ENCODE data around the gene DYRK4.
A peak's percentile ranks its signal among the peaks of the same experiment; 100 is the strongest.
"Not testable (repeated sequence)": the region's sequence is repeated elsewhere in the genome, so short reads cannot be mapped to it uniquely, and the experiment has no call there.

The DYRK4 gene, protein sequence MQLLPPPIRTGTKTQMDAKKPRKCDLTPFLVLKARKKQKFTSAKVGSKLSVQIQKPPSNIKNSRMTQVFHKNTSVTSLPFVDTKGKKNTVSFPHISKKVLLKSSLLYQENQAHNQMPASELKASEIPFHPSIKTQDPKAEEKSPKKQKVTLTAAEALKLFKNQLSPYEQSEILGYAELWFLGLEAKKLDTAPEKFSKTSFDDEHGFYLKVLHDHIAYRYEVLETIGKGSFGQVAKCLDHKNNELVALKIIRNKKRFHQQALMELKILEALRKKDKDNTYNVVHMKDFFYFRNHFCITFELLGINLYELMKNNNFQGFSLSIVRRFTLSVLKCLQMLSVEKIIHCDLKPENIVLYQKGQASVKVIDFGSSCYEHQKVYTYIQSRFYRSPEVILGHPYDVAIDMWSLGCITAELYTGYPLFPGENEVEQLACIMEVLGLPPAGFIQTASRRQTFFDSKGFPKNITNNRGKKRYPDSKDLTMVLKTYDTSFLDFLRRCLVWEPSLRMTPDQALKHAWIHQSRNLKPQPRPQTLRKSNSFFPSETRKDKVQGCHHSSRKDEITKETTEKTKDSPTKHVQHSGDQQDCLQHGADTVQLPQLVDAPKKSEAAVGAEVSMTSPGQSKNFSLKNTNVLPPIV

DNA sequence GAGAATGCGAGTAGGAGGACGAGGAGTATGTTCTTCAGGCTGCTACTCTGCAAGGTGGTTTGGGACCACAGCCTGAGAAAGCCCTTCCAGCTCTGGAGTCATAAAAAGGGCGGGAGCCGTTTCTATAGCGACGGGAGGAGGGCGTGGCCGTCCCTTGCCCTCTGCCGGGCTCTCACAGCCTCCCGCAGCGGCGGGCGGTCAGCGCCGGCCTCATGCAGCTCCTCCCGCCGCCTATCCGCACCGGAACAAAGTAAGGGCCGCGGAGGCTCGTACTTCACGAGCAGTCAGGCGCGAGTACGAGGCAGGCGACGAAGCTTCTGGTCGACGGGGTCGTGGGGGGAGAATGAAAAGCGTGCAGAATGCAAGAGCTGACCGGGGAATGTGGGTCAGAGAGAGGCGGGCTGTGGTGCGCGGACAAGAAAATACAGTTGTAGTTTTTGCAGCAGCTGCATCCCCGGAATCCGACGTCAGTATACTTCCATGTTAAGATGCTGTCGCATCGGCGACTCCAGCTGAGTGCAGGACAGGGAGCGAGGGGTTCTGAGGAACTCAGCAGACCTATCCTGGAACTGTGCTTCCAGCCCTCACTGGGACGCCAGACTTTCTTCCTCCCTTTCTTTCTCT, at the start of gene DYRK4:
Gene DYRK4, plus strand, starts transcription at position 175 of the 624 bp plus-strand sequence. Its CDS starts 38 bp downstream, at position 213.
- DNase-seq, result no peak

DNA sequence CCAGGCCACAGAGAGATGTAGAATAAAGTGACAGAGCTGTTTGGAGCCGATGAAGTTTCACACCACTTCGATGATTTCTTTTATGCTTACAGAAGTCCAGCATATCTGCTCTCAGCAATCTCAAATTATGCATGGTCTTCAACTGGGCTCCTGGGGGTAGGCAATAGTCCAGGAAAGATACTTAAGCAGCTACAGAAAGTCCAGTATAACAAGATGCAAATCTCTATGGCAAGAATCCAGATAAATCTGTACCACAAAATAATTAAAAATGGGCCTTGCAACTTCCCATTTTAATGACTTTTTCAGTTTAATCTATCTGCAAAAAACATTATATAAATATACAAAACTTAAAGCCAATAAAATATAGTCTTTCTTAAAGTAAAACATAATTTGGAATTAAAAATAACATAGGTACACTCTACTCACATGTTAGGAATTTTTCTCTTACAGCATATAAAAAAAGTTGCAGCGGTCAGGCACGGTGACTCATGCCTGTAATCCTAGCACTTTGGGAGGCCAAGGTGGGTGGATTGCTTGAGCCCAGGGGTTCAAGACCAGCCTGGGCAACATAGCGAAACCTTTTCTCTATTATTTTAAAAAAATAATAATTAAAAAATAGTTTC, 43.8 kb upstream of the DYRK4 start:
- DNase-seq, result no peak

DNA sequence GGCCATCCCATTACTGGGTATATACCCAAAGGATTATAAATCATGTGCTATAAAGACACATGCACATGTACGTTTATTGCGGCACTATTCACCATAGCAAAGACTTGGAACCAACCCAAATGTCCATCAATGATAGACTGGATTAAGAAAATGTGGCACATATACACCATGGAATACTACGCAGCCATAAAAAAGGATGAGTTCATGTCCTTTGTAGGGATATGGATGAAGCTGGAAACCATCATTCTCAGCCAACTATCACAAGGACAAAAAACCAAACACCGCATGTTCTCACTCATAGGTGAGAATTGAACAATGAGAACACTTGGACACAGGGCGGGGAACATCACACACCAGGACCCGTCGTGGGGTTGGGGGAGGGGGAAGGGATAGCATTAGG, 38.6 kb upstream of the DYRK4 start:
- not testable (repeated sequence) for DNase-seq

DNA sequence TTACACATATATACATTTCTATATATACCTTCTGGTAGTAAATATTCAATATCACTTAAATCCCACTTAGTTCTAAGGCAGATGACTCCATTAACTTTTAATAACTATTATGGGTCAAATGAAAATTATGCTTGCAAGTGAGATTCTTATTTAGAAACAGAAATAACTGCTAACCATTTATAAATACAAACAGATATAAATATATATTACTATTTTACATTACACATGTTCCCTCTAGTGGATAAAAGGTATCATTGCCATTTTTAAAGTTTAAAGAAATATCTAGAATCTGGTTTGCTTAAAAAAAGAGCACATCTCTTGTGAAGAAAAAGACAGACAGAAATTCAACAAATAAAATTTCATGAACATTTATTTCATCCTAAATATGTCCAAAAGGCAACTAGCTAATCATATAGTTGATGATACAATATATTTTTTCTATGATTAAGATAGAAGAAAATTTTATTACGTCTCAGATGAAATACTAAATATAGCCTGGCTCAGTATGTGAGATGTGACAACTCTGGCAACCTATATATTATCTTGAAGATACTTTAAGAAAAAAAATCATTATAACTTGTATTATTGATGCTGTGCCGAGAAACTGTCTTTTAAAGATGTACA, 35.0 kb upstream of the DYRK4 start:
- peak; percentile 6 for DNase-seq

DNA sequence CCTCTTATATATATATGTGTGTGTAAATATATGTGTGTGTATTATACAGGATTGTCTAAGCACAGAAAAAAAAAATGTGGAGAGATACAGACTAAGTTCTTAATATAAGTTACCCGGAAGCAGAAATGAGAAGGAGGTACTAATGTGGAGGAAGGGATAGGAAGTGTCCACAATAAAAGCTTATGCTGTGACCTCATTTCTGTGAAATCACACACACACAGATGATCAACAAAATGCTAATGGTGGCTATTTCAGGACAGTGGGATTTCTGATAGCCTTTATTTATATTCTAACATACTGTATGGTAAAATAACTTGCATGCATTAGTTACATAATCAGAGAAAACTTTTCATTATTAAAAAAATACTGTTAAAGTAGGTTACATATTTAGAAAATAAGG, 31.8 kb upstream of the DYRK4 start:
- DNase-seq, result no peak

DNA sequence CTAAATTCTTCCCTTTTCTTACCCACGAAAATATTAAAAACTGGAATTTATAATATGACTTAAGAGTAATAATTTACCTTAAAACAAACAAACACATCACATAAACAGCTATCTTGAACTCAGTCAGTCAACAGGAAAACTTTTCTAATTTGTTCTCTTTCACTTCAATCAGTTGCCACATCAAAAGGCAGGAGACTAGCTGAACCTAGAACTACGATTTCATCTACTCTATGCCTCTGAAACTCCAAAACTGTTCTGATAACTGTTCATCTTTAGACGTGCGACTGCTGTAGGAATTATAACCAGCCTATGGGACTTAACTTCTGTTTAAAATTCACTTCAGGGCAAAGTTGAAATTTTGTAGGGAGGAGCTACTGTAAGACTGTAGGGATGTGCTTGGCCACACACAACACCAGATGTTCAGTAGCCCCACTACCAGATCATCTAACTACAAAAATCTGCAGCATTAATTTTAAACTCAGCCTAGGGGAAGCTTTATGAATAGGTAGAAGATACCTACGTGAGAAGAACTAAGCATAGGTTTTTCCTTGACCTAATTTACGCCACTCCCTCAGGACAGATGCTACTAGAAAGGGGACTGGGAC, 30.9 kb upstream of the DYRK4 start:
- peak; percentile 11 for DNase-seq

DNA sequence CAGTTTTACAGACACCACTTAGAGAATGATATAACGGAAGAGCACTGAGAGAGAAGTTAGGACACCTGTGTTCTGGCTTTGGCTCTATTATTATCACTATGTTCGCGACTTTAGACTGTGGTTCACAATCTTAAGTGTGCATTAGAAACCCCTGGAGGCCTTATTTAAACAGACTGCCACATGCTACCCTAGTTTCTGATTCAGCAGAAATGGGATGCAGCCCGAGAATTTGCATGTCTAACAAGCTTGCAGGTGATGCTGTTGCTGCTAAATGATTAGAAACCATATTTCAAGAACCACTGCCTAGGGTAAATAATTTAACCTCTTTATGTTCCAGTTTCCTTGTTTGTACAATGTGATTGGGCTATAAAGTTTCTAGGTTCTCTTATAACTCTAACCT, 26.9 kb upstream of the DYRK4 start:
- DNase-seq, result no peak

DNA sequence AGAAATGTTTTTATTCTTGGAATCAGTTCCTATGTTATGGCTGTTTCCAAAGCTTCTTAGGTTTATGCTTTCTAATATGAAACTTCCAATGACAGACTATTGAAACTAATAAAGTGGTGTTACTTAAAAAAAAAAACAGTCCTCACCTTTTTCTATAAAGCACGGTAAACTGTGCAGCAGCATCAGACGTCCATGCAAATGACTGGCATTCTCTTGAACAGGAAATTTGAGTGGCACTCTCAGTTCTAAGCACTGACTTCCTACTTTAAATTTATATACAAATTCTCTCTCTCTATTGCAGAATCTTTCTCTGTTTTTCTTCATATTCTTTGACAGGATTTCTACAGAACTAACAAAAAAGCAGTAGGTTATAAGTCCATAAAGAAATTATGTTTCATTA, 26.1 kb upstream of the DYRK4 start:
- no peak for DNase-seq

DNA sequence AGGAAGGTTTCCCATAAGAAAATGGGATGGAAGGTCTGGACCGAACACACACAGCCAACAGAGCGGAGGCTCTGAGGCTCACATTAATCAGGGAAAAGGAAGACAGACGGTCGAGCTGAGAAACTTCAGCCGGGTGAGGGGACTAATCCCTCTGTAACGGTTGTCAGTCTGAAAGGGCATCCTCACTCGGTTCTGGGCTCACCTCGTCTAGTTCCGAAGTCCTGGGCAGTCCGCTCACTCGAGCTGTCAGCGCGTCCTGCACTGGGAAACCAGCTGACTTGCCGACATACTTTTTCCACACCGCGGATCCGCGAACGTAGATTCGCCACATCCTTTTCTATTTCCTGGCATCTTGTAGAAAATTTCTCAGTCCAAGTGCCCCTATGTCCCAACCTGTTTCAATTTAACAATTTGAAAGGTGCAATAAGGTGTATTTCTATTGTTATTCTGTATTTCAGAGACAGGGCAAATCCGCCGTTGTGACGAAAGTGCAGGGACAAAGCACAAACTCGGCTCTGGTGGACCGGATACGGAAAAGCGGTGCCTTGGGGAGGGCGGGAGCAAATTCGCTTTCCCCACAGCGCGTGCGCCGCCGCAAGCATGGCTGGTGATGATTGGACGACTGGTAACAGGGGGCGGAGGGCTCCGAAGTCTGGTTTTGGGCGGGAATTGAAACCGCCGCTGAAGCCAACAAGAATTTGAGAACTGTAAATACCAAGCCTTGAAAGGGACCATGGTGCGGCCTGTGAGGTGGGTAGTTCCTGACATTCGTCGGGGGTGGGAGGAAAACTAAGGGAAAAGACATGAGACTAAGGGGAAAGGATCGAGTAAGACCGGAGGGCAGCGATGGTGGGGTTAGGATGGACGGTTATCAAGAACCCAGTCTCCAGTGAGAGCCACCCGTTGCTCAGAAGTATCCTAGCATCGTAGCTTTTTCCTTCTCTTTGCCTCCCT, 23.5 kb upstream of the DYRK4 start, which contains the start of gene RAD51AP1:
Gene RAD51AP1, plus strand, starts transcription at position 684 of the 954 bp plus-strand sequence. Its CDS starts 50 bp downstream, at position 734.
- DNase-seq, result peak; percentile 97

DNA sequence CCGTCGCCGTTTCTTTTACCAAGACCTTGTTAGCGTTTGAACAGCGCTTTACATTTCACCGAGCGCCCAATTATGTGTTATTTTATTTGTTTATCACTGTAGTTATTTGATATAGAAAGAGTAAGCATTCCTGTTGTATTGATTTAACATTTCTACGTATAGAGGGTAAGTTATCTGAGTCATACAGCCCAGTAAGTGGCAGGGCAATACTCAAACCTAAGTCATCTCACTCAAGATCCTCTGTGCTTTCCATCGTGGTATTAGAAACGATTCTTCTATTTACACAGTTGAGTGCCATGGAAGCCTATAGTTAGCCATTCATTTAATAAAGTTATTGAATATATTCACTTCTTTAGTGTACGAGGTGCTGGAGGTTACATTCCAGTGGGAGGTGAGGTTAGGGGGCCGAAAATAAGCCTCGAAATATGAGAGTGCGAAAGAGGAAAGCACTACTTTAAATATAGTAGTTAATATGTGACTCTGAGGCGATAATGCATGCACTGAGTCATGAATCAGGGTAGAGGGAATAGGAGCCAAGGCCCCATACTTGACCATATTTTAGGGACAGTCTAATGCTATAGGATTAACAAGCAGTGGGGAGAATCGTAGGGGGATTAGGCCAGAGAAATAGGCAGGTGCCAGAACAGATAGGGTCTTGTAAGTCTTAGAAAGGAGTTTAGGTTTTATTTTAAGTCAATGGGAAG, 22.7 kb upstream of the DYRK4 start:
- no peak for DNase-seq

DNA sequence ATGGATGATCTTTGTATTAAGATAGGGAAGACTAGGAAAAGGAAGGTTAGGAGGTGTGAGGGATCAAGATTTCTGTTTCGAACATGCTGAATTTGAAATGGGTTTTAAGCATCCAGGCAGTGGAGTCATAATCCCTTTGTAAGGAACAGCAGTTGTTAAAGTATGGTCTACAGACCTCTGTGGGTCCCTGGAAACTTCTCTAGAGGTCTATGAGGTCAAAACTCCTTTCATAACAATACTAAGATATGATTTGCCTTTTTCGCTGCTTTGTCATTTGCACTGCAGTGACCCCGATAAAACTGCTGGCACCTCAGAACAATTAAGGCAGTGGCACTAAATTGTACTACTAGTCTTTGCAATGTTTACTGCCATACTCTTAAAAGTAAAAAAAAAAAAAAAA, 21.8 kb upstream of the DYRK4 start:
- DNase-seq, result no peak

DNA sequence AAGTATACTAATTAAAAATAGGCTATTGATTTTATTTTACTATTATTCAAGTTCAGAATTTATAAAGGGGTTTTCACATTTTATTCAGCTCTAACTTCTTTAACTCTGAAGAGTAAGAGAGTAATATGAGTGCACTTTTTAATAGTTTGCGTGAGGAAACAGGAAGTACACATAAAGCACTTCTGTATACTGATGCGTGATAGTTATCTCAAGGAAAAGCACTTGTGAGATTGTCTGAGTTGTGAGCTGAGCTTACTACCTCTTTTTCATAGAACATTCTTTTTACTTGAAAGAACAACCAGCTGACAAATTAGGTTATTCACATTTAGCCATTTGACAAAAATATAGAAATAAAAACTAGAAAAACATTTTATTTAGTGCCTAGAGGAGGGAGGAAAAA, 21.4 kb upstream of the DYRK4 start:
- DNase-seq, result no peak

DNA sequence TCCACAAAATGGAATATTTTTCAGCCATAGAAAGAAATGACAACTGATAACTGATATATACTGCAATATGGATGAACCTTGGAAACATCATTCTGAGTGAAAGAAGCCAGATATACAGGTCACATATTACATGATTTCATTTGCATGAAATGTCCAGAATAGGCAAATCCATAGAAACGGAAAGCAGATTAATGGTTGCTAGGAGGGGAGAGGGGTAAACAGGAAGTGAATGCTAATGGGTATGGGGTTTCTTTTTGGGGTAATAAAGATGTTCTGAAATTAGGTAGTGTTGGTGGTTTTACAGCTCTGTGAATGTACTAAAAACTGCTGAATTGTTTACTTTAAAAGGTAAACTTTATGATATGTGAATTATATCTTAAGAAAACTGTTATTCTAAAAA, 16.8 kb upstream of the DYRK4 start:
- no peak for DNase-seq

DNA sequence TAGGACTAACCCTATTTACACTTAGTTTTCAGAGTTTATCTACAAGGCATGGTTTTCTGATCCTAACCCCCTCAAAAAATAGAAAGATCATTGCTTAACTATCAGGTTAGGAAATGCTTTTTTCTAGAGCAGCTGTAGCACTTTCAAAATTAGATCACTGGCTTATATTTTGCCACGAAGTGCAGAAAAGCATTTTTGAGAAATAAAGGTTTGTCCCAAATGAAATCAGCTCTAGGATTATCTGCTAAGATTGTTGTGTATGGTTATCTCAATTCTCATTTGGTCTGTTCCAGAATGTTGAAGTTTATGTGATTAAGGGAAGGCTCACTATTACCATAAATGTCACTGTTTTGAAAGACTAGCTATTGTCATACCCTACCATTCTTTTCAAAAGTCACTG, 9.8 kb upstream of the DYRK4 start:
- DNase-seq, result no peak

DNA sequence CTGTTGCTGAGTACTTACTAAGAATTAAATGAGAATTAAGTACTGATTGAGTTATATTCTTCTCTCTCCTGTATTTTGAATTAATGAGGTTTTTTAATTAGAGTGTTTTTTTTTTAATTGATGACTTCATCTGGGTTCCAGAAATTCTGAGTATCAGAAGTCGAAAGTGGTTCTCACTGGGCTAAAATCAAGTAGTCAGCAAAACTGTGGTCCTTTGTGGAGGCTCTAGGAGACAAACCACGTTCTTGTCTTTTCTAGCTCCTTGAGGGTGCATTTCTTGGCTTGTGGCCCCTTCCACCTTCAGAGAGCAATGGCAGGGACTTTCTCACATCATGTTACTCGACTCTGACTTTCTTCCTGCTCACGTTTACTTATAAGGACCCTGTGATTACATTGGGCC, 8.1 kb upstream of the DYRK4 start:
- DNase-seq, result no peak

DNA sequence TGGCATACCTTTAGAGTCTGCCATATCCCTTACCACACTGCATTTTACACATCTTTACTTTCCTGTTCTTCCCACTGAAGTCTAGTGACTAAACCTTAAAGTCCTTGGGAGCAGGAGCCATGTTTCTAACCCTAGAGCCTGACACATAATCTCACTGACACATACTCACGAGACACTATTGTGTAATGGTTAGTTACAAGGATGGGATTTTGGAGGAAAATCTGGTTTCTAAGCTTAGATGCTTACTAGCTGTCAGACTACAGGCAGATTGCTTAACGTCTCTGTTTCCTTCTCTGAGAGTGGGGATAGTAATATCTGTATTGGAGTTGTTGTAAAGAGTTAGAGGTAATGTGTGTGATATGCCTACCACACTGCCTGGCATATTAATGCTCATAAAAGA, 6.2 kb upstream of the DYRK4 start:
- no peak for DNase-seq

DNA sequence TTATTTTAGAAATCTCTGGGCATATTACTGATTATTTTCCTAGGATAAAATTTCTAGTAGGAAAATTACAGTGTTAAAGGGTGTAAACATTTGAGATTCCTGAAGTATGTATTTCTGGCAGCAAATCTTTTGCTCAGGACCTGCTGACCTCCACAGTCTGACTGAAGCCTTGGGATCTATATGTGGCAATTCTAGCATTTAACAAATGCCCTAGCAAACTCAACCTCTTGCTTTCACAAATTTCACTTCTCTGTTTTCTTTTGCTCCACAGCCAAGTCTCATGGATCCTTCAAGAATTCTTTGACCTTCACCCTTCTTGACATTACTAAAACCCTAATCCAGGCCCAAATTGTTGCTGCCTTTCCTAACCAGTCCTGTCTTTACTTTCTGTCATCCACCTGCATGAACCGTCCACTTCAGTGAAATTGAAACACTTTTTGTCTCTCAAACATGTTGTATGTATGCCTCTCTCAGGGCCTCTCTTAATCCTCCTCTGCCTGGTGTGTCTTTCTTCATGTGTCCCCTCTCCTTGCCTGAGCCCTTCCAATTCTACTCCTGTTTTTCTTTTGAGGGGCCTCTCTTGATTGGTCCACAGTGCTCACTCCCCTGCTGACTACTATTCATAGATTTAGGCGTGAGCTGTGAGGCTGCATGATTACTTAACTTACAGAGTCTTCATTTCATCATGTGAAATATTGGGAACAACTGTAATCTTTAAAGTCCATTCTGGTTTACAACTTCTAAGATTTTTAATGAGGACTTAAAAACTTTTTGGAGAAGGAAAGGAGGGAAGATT, 5.1 kb upstream of the DYRK4 start:
- no peak for DNase-seq

DNA sequence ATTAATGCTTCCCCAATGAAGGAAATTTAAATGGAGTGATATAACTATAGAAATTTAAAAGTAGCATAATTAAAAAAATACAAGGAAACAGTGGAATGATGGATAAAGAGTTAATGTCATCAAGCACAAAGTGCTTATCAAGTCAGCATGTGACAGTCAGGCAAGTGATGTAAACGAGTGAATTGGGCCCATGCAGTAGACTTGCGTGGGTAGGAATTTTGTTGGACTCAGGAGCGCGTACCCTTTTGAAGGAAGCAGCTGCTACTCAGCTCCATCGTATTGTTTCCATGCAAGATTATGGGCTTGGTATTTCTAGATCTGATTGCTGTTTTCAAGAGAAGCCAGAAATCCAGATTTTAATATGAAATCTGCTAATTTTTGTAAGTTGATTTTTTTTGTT, 4.4 kb upstream of the DYRK4 start:
- DNase-seq, result no peak

DNA sequence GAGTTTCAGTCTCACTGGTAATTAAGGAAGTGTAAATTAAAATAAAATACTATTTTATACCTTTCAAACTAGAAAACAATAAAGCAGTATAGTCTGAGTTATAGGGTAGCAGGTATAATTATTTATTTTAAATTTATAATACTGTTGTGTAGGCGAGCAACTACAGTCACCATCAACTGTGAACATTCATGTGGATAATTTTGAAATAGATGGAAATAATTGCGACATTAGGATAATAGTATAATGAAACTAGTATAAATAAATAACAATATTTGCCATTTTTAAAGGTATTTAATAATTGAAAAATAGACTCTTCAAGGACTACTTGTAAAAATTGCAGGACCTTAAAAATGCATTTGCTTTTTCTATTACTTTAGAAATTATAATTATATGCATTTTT, 3.8 kb upstream of the DYRK4 start:
- no peak for DNase-seq

DNA sequence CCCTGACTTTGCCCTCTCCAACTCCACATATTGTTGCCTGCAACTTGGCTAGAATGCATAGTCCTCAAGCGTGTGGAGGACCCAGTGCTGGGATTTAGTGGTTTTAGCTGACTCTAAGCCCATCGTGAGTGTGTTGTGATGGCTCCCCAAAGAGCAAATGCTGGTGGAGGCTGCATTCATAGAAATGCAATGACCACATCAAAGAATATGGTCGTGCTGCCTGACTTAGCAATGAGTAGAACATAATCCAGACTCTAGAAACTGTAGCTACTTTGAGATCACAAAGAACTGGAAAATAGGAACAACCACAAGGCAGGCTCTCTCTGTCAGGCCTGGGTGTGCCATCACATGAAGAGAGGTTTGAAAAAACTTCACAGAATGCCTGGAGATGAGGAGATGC, 1.3 kb downstream of the DYRK4 start:
- no peak for DNase-seq

All from CD4-positive, alpha-beta T cell treated with Interleukin-21 for 1 hour (primary cell).